Measurements from ENCODE around the gene PTPRO.

GRCh38 chr12:15526033-15526432 lies 203.7 kb downstream of the PTPRO start:
- TF ChIP-seq POLR2A (IDR thresholded peaks at IDR 0.05) (no peak), CTCF (IDR thresholded peaks at IDR 0.05) (no peak), POLR2AphosphoS5 (IDR thresholded peaks at IDR 0.05; ENCODE audit: insufficient read depth in 1 of 2, low read depth in 1 of 2) (no peak)
